Left forelimb (tissue), 1 donor: Measurements from ENCODE around the gene FGF14.
"Not testable (repeated sequence)": the region's sequence is repeated elsewhere in the genome, so short reads cannot be mapped to it uniquely, and the experiment has no call there.

Experiments used
- DNase-seq: peaks from one replicate; pipeline ENCODE4 v3.0.0-alpha.2; 2018; ENCODE audit warnings: low spot score

The FGF14 gene

GRCh38 chr13:101866889-101867581, 534.8 kb downstream of the FGF14 start:
- no peak for DNase-seq

GRCh38 chr13:101858860-101859259, 543.0 kb downstream of the FGF14 start:
- no peak for DNase-seq

GRCh38 chr13:101846701-101847100, 555.1 kb downstream of the FGF14 start:
- DNase-seq = no peak

- DNase-seq = no peak
Measured at GRCh38 chr13:101846249-101846648, 555.6 kb downstream of the FGF14 start.

- DNase-seq = no peak
Measured at GRCh38 chr13:101845245-101846020, 556.4 kb downstream of the FGF14 start.

- DNase-seq = no peak
Measured at GRCh38 chr13:101841698-101842097, 560.1 kb downstream of the FGF14 start.

GRCh38 chr13:101838323-101838722, 563.5 kb downstream of the FGF14 start:
- no peak for DNase-seq

GRCh38 chr13:101837778-101838177, 564.1 kb downstream of the FGF14 start:
- DNase-seq = not testable (repeated sequence)

- DNase-seq = no peak
Measured at GRCh38 chr13:101837288-101837687, 564.6 kb downstream of the FGF14 start.

GRCh38 chr13:101835920-101836319, 565.9 kb downstream of the FGF14 start:
- DNase-seq = no peak

- DNase-seq = no peak
Measured at GRCh38 chr13:101833671-101834070, 568.2 kb downstream of the FGF14 start.

- DNase-seq = no peak
Measured at GRCh38 chr13:101830035-101830434, 571.8 kb downstream of the FGF14 start.

- DNase-seq = no peak
Measured at GRCh38 chr13:101829484-101829883, 572.4 kb downstream of the FGF14 start.

GRCh38 chr13:101828119-101828518, 573.7 kb downstream of the FGF14 start:
- no peak for DNase-seq

- DNase-seq = no peak
Measured at GRCh38 chr13:101817898-101818297, 584.0 kb downstream of the FGF14 start.

GRCh38 chr13:101811881-101812280, 590.0 kb downstream of the FGF14 start:
- no peak for DNase-seq

GRCh38 chr13:101811284-101811839, 590.5 kb downstream of the FGF14 start:
- no peak for DNase-seq

GRCh38 chr13:101799196-101799595, 602.7 kb downstream of the FGF14 start:
- DNase-seq = no peak

GRCh38 chr13:101798437-101798836, 603.4 kb downstream of the FGF14 start:
- no peak for DNase-seq

GRCh38 chr13:101795460-101795859, 606.4 kb downstream of the FGF14 start:
- no peak for DNase-seq

GRCh38 chr13:101795025-101795424, 606.8 kb downstream of the FGF14 start:
- no peak for DNase-seq

- DNase-seq = no peak
Measured at GRCh38 chr13:101792189-101792588, 609.7 kb downstream of the FGF14 start.

- no peak for DNase-seq
Measured at GRCh38 chr13:101785858-101786257, 616.0 kb downstream of the FGF14 start.
